Dendritic cell treated with granulocyte-macrophage colony-stimulating factor and Interleukin-4, amounts not matched to agents 40 ng/mL and 50 ng/mL, for 4 days (primary cell): ENCODE measurements around the gene SEMA6A.

Experiments
- H3K27ac Mint-ChIP-seq: one replicate; pipeline ENCODE4 v1.8.0; 2022; ENCODE audit warnings: mild to moderate bottlenecking, mixed read lengths
- H3K27me3 Mint-ChIP-seq: one replicate; pipeline ENCODE4 v1.8.0; 2022; ENCODE audit warnings: mild to moderate bottlenecking, mixed read lengths
- H3K36me3 Mint-ChIP-seq: one replicate; pipeline ENCODE4 v1.8.0; 2022; ENCODE audit warnings: low read depth, mixed read lengths
- H3K4me1 Mint-ChIP-seq: one replicate; pipeline ENCODE4 v1.8.0; 2022; ENCODE audit warnings: low read depth, mixed read lengths
- H3K4me3 Mint-ChIP-seq: one replicate; pipeline ENCODE4 v1.8.0; 2022; ENCODE audit warnings: mild to moderate bottlenecking, moderate library complexity, mixed read lengths
- H3K9me3 Mint-ChIP-seq: one replicate; pipeline ENCODE4 v1.8.0; 2022; ENCODE audit warnings: mixed read lengths
- intact Hi-C: fragments of 100-400 bp; cut with micrococcal nuclease; formaldehyde crosslinking; loops from one replicate; pipeline ENCODE4 v1.15.0; 2022

Gene SEMA6A

DNA sequence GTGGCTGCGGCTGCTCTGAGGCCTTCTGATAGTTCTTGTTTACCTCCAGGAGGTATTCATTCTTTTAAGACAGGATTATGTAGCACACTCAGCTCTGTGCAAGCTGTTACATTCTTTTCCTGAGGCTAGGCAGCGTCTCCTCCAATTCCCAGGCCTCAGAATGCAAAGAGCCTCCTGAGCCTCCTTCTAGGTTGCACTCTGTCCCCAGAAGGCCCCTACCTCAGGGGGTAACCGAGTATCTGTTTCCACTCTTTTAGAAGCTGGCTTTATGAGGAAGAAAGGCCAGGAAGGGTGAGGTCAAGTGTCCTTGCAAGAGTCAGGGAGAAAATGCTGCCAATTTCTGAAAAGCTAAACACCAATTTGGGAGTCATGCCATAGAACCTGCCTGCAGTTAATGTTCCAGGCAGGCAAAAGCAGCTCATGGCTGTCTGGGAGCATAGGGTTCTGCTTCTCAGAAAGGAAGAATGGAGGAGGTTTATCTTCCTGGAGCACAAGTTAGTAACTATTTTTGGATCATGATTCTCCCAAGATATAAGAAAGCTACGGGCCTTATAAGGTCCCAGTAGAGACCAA lies 178.9 kb downstream of the SEMA6A start:
- Mint-ChIP-seq H3K4me1 (no peaks in the 10 kb centered on the region), H3K36me3 (no peaks in the 10 kb centered on the region), H3K9me3 (no peaks in the 10 kb centered on the region), H3K4me3 (no peak overlapping the region), H3K27ac (no peak overlapping the region), H3K27me3 (no peaks in the 10 kb centered on the region)
- intact Hi-C loops, result no loop called here

DNA sequence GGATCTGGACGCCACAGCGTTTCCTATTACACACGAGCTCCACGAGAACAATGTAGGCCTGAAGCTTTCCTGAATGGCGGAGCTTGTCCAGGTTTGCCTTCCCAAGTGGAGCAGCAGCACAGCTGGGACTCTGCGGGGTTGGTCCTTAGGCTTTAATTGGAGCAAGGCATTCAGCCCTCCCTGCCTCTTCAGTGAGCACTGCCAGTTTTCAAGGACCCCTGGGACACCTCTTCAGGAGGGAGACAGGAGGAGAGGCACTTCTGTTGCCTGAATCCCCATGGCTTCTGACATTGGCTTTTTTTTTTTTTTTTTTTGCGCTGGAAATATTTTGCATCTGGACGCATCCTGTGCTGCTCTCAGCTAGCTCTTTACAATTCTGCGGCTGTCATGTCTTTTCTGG lies 179.4 kb downstream of the SEMA6A start:
- no peak overlapping the region for H3K27ac Mint-ChIP-seq
- intact Hi-C loops, result no loop called here
- no peaks in the 10 kb centered on the region for H3K27me3 Mint-ChIP-seq
- no peaks in the 10 kb centered on the region for H3K9me3 Mint-ChIP-seq
- H3K36me3 Mint-ChIP-seq, result no peaks in the 10 kb centered on the region
- no peaks in the 10 kb centered on the region for H3K4me1 Mint-ChIP-seq
- H3K4me3 Mint-ChIP-seq, result no peak overlapping the region

DNA sequence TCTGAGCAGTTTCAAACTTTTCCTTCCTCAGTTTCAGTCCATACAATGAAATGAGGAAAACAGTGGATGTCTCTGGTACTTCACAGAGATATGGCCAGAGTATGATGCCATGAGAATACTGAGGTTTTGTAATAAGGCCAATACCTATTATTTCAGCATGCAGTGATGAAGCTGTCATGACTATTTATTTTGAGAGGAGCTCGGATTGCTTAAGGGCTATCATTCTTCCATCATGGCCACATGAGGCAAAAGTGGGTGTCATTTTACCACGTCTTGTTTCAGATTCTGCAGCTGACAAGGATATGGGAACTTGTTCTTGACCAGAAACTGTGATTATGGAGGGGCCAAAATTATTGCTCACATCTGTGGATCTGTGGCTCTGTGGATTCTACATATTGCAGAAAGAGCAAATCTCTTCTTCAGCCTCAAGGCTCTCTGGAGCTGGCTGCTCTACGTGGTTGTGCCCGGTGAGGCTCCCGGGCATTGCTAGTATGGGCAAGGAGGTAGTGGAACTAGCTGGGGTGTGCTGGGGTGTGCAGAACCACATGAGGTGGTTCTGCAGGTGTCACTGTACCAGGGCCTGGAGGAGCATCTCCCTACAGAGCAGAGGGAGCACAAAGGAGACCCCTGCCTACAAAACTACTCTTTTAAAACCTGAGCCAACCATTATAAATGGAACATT lies 180.3 kb downstream of the SEMA6A start:
- Mint-ChIP-seq H3K27ac (no peak overlapping the region), H3K4me3 (no peak overlapping the region), H3K36me3 (no peaks in the 10 kb centered on the region), H3K4me1 (no peaks in the 10 kb centered on the region), H3K27me3 (no peaks in the 10 kb centered on the region), H3K9me3 (no peaks in the 10 kb centered on the region)
- intact Hi-C loops, result no loop called here
